ENCODE results near the gene TSFM. TPM values are rescaled to one million over a fixed set of nuclear protein-coding genes. Genes with fewer than 3 reads are reported as not detected.

The TSFM gene
- total and polyA plus RNA-seq, 5 donors from 2014 or later = 22.8 to 50.4 (median 38.4) TPM

DNA sequence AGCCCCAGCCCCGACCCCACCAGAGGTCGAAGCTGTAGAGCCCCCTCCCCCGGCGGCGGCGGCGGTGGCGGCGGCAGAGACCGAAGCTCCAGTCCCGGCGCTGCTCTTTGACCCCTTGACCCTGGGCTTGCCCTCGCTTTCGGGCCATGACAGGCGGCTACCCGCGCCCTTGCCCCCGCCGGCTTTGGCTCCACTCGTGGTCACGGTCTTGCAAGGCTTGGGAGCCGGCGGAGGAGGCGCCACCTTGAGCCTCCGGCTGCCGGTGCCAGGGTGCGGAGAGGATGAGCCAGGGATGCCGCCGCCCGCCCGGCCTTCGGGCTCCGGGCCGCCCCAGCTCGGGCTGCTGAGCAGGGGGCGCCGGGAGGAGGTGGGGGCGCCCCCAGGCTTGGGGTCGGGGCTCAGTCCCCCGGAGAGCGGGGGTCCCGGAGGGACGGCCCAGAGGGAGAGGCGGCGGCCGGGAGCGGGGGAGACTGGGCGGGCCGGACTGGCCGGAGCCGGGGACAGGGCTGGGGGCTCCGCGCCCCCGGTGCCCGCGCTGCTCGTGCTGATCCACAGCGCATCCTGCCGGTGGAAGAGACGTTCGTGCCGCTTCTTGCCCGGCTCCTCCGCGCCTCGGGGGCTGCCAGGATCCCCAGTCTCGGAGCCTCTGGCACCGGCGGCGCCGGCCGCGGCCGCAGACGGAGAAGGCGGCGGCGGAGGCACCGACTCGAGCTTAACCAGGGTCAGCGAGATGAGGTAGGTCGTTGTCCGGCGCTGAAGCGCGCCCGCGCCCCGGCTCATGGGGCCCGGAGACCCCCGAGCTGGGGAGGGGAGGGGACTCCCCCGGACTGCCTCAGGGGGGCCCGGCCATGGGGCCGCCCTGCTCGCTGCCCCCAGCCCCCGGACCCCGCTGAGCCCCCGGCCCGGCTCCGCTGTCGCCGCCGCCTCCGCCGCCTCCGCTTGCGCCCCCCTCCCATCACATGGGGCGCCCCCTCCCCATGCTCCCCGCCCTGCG, 44.8 kb upstream of the TSFM start:
- Histone ChIP-seq H3K27ac (ENCODE audit: insufficient read depth, low read length, poor library complexity, severe bottlenecking) (no peak overlapping the region), H3K4me3 (ENCODE audit: low read depth, low read length) (no peak overlapping the region), H3K4me1 (ENCODE audit: control insufficient read depth, insufficient read depth, low read length, poor library complexity, severe bottlenecking) (peaks cover 42% of the 10 kb centered on the region), H3K36me3 (ENCODE audit: control insufficient read depth, insufficient read depth, low read length) (peaks cover 37% of the 10 kb centered on the region), H3K27me3 (ENCODE audit: control insufficient read depth, insufficient read depth, low read length) (no peaks in the 10 kb centered on the region), H3K9me3 (ENCODE audit: control insufficient read depth in 2 of 2, low read length in 2 of 2) (no peaks in the 10 kb centered on the region)
- Mint-ChIP-seq H3K4me3 (no peak overlapping the region), H3K4me1 (peaks cover 0 to 53% (median 31%) of the 10 kb centered on the region in 4 donors), H3K36me3 (peaks cover 27% of the 10 kb centered on the region), H3K27me3 (no peaks in the 10 kb centered on the region), H3K9me3 (peaks cover 0 to 2% (median 0%) of the 10 kb centered on the region in 7 donors), H3K27ac (no peak overlapping the region)
- ATAC-seq (ENCODE audit: low read depth in 2 of 2) (no peak), DNase-seq (no peak)

DNA sequence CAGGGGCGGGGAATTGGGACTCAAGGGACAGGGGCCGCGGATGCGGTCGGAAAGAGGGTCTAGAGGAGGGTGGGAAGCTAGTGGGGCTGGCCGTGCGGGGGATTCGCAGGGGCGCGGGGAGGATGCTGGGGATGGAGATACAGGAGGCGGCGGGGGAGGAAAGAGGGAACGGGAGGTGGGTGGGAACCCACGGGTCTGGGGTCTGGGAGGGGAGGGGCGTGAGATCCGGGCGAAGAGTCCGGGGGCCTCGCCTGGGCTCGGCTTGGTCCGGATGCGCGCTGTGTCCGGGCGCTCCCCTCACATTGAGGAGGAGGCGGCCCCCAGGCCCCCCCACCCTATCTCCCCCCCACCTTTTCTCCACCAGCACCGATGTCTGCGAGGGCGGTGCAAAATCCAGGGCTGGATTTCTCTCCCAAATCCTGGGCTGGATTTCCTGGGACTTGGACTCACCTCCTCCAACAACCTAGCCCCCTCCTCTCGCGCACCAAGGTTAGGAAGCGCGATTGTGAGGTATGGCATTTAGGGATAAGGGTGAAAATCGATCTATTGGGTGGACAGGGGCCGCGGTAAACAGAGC, 43.8 kb upstream of the TSFM start, which contains the start of gene AGAP2:
AGAP2 (minus strand) TSS at position 82 of the 577 bp plus-strand sequence. CDS start 496 bp downstream, outside the sequence.
- H3K27ac ChIP-seq (ENCODE audit: insufficient read depth, low read length, poor library complexity, severe bottlenecking) = peak within 1 kb of the TSS; percentile 88
- no peak for DNase-seq
- Mint-ChIP-seq H3K9me3 (peaks cover 0 to 2% (median 0%) of the 10 kb centered on the region in 7 donors), H3K36me3 (peaks cover 20% of the 10 kb centered on the region), H3K27me3 (no peaks in the 10 kb centered on the region), H3K4me1 (peaks cover 0 to 54% (median 31%) of the 10 kb centered on the region in 4 donors), H3K27ac (peak within 1 kb of the TSS; percentile 29 to 78 (median 72)), H3K4me3 (peak within 1 kb of the TSS; percentile 58 to 91 (median 82))
- peaks cover 48% of the 10 kb centered on the region for H3K4me1 ChIP-seq (ENCODE audit: control insufficient read depth, insufficient read depth, low read length, poor library complexity, severe bottlenecking)
- H3K4me3 ChIP-seq (ENCODE audit: low read depth, low read length) = peak within 1 kb of the TSS; percentile 42
- peaks cover 27% of the 10 kb centered on the region for H3K36me3 ChIP-seq (ENCODE audit: control insufficient read depth, insufficient read depth, low read length)
- no peak for ATAC-seq (ENCODE audit: low read depth in 2 of 2)
- H3K27me3 ChIP-seq (ENCODE audit: control insufficient read depth, insufficient read depth, low read length) = no peaks in the 10 kb centered on the region
- H3K9me3 ChIP-seq (ENCODE audit: control insufficient read depth in 2 of 2, low read length in 2 of 2) = no peaks in the 10 kb centered on the region

DNA sequence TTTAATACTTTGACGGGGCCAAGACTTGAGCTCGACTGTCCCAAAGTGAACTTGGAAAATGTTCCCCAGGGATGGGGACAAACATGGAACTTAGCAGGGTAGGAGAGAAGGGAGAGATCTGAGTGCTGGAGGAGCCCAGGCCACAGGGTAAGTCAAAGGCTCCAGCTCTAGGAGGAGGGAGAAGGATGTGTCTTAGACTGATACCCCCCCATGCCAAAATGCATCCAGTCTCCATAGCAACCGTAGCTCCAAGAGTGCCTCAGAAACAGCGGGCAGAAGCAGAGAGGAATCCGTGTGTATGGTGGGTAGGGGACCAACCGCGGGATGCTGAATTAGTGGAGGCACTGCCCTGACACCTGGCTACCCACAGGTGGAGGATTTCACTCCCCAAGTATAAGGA, 43.2 kb upstream of the TSFM start:
- Histone ChIP-seq H3K9me3 (ENCODE audit: control insufficient read depth in 2 of 2, low read length in 2 of 2) (no peaks in the 10 kb centered on the region), H3K4me1 (ENCODE audit: control insufficient read depth, insufficient read depth, low read length, poor library complexity, severe bottlenecking) (peaks cover 55% of the 10 kb centered on the region), H3K4me3 (ENCODE audit: low read depth, low read length) (peak overlapping the region; percentile 42), H3K27ac (ENCODE audit: insufficient read depth, low read length, poor library complexity, severe bottlenecking) (peak overlapping the region; percentile 88), H3K27me3 (ENCODE audit: control insufficient read depth, insufficient read depth, low read length) (no peaks in the 10 kb centered on the region), H3K36me3 (ENCODE audit: control insufficient read depth, insufficient read depth, low read length) (peaks cover 21% of the 10 kb centered on the region)
- Mint-ChIP-seq H3K27ac (peak overlapping the region; percentile 29 to 78 (median 72)), H3K4me3 (peak overlapping the region; percentile 58 to 91 (median 82)), H3K36me3 (peaks cover 18% of the 10 kb centered on the region), H3K9me3 (peaks cover 0 to 2% (median 0%) of the 10 kb centered on the region in 7 donors), H3K4me1 (peaks cover 0 to 61% (median 36%) of the 10 kb centered on the region in 4 donors), H3K27me3 (no peaks in the 10 kb centered on the region)
- DNase-seq = no peak
- no peak for ATAC-seq (ENCODE audit: low read depth in 2 of 2)

DNA sequence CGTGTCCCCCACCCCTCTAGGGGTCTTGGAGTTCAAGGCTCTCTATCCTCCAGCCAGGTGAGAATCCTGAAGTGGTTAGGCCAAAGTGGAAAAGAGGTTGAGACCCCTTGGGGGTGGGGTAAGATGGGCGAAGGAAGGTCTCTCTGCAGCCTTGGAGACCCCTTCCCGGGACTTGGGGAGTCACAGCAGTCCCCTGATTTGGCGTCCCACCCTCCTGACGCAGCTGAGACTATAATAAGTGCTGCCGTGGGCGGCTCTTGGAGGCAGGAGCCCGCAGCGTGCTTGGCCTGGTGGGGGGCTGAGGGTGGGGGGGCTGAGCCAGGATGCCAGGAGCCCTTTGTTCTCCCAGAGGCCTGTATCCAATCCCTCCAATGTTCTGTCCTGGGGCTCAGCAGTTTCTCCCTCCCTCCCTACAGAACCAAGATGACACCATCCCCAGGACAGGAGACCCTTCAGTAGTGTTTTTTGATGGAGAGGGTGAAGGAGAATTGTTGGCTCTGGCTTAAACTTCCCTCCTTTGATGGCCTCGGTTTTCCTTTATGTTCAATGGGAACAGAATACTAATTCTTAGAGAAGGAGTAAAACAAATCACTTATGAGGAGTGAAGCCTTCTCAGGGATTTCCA, 42.6 kb upstream of the TSFM start:
- peaks cover 16% of the 10 kb centered on the region for H3K36me3 Mint-ChIP-seq
- Histone ChIP-seq H3K36me3 (ENCODE audit: control insufficient read depth, insufficient read depth, low read length) (peaks cover 15% of the 10 kb centered on the region), H3K4me1 (ENCODE audit: control insufficient read depth, insufficient read depth, low read length, poor library complexity, severe bottlenecking) (peaks cover 60% of the 10 kb centered on the region), H3K27me3 (ENCODE audit: control insufficient read depth, insufficient read depth, low read length) (no peaks in the 10 kb centered on the region), H3K4me3 (ENCODE audit: low read depth, low read length) (peak overlapping the region; percentile 99), H3K9me3 (ENCODE audit: control insufficient read depth in 2 of 2, low read length in 2 of 2) (no peaks in the 10 kb centered on the region), H3K27ac (ENCODE audit: insufficient read depth, low read length, poor library complexity, severe bottlenecking) (peak overlapping the region; percentile 88)
- ATAC-seq (ENCODE audit: low read depth in 2 of 2) (no peak), DNase-seq (no peak)
- peaks cover 0 to 2% (median 0%) of the 10 kb centered on the region in 7 donors for H3K9me3 Mint-ChIP-seq
- peak overlapping the region; percentile 52 to 97 (median 90) for H3K27ac Mint-ChIP-seq
- peak overlapping the region; percentile 88 to 91 (median 90) for H3K4me3 Mint-ChIP-seq
- no peaks in the 10 kb centered on the region for H3K27me3 Mint-ChIP-seq
- H3K4me1 Mint-ChIP-seq = peaks cover 0 to 61% (median 38%) of the 10 kb centered on the region in 4 donors

DNA sequence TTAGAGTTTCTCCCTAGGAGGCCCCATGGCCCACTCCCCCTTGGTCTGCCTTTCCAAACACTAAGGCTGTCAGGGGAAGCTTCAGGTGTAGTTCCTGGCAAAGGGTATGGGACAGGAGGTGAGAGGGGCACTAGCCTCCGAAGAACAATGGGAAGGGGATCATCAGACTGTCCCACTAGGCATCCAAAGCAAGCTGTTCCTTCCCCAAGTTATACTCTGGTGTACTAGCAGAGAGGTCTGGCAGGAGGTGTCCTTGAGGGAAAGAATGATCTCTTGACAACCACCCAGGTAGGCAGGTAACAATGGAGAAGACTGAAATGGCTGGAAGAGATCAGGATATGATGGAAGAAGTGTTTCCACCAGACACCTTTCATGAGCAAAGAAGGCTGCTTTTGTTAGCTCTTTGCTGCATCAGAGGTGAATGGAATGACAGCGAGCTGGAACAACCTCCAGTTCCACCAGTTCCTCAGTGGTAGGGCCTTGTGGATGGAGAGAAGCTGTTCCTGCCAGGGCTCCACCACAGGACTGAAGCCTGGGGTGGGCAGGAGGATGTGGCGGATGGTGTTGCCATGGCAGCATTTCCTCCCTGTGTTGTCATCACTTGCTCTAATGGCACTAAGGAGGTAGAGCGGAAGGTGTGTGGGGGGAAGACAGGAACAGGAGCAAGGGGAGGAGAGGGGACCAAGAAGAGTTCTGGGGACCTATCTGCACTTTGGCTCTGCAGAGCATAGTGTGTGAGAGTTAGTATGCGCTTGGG, 41.8 kb upstream of the TSFM start:
- H3K4me1 ChIP-seq (ENCODE audit: control insufficient read depth, insufficient read depth, low read length, poor library complexity, severe bottlenecking) = peaks cover 68% of the 10 kb centered on the region
- Mint-ChIP-seq H3K9me3 (peaks cover 0 to 2% (median 0%) of the 10 kb centered on the region in 7 donors), H3K4me1 (peaks cover 0 to 68% (median 39%) of the 10 kb centered on the region in 4 donors), H3K4me3 (peak overlapping the region; percentile 84 to 91 (median 89)), H3K36me3 (peaks cover 15% of the 10 kb centered on the region), H3K27ac (peak overlapping the region; percentile 86 to 97 (median 90)), H3K27me3 (no peaks in the 10 kb centered on the region)
- peak overlapping the region; percentile 99 for H3K4me3 ChIP-seq (ENCODE audit: low read depth, low read length)
- DNase-seq (peak; percentile 74 to 94 (median 88)), ATAC-seq (ENCODE audit: low read depth in 2 of 2) (peak; percentile 76 to 79)
- no peaks in the 10 kb centered on the region for H3K27me3 ChIP-seq (ENCODE audit: control insufficient read depth, insufficient read depth, low read length)
- no peaks in the 10 kb centered on the region for H3K9me3 ChIP-seq (ENCODE audit: control insufficient read depth in 2 of 2, low read length in 2 of 2)
- H3K27ac ChIP-seq (ENCODE audit: insufficient read depth, low read length, poor library complexity, severe bottlenecking) = peak overlapping the region; percentile 88
- peaks cover 12% of the 10 kb centered on the region for H3K36me3 ChIP-seq (ENCODE audit: control insufficient read depth, insufficient read depth, low read length)

DNA sequence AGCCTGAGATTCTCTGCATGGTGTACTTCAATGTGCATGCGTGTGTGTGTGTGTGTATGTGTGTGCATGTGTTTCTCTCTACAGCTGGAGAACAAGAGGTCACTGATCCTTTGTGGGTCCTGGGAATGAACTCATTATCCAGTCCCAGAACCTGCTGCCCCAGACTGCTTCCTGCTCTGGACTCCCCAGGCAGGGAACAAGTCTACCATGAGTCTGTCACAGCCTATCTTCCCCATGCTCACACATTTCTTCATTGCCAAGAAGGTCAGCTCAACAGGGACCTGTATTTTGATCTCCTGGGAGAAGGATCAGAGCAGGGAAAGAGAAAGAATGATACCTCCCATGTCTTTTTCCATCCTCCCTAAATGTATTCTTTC, 41.2 kb upstream of the TSFM start:
- peak overlapping the region; percentile 99 for H3K4me3 ChIP-seq (ENCODE audit: low read depth, low read length)
- H3K27ac ChIP-seq (ENCODE audit: insufficient read depth, low read length, poor library complexity, severe bottlenecking) = peak overlapping the region; percentile 88
- H3K27me3 Mint-ChIP-seq = no peaks in the 10 kb centered on the region
- peaks cover 0 to 2% (median 0%) of the 10 kb centered on the region in 7 donors for H3K9me3 Mint-ChIP-seq
- no peaks in the 10 kb centered on the region for H3K9me3 ChIP-seq (ENCODE audit: control insufficient read depth in 2 of 2, low read length in 2 of 2)
- ATAC-seq (ENCODE audit: low read depth in 2 of 2) (no peak), DNase-seq (no peak)
- peaks cover 12% of the 10 kb centered on the region for H3K36me3 ChIP-seq (ENCODE audit: control insufficient read depth, insufficient read depth, low read length)
- peak overlapping the region; percentile 84 to 91 (median 89) for H3K4me3 Mint-ChIP-seq
- H3K4me1 ChIP-seq (ENCODE audit: control insufficient read depth, insufficient read depth, low read length, poor library complexity, severe bottlenecking) = peaks cover 68% of the 10 kb centered on the region
- H3K27ac Mint-ChIP-seq = peak overlapping the region; percentile 86 to 97 (median 90)
- H3K4me1 Mint-ChIP-seq = peaks cover 0 to 71% (median 40%) of the 10 kb centered on the region in 4 donors
- H3K27me3 ChIP-seq (ENCODE audit: control insufficient read depth, insufficient read depth, low read length) = no peaks in the 10 kb centered on the region
- H3K36me3 Mint-ChIP-seq = peaks cover 13% of the 10 kb centered on the region
